Lower leg skin (tissue), 3 donors: Measurements from ENCODE around the gene CNTN4.

Experiments
- POLR2A ChIP-seq, 2 donors: fragments of 450-650 bp; IDR thresholded peaks; one replicate each; pipeline ENCODE4 v1.6.1; 2016 to 2017; ENCODE audit warnings: antibody characterized with exemption in 2 of 2, mild to moderate bottlenecking in 1 of 2, moderate library complexity in 1 of 2
- TF ChIP-seq, protein P1 (sequence below), 3 donors: fragments of 450-650 bp; IDR thresholded peaks; one replicate each; pipeline ENCODE4 v1.5.1; 2016; ENCODE audit warnings: antibody characterized with exemption in 3 of 3, mild to moderate bottlenecking in 3 of 3, moderate library complexity in 2 of 3

DNA sequence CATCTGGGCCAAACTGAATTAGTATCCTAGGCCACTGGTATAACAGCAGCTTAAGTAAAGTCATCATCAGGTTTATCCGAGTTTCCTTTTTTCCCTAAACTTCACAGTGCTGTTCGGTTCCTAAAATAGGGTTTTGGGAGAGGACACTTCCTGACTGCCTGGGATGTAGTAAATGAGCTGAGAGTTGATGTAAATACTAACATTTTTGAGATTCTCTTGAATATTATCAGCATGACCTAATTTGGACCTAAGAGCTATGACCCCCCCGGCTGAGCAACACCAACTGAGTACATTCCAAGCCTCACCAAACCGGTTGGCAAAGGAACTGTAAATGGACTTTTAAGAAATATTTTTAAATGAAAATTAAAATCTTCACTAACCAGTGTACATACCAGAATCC is 932.7 kb downstream of the CNTN4 start:
- TF ChIP-seq, protein P1, sequence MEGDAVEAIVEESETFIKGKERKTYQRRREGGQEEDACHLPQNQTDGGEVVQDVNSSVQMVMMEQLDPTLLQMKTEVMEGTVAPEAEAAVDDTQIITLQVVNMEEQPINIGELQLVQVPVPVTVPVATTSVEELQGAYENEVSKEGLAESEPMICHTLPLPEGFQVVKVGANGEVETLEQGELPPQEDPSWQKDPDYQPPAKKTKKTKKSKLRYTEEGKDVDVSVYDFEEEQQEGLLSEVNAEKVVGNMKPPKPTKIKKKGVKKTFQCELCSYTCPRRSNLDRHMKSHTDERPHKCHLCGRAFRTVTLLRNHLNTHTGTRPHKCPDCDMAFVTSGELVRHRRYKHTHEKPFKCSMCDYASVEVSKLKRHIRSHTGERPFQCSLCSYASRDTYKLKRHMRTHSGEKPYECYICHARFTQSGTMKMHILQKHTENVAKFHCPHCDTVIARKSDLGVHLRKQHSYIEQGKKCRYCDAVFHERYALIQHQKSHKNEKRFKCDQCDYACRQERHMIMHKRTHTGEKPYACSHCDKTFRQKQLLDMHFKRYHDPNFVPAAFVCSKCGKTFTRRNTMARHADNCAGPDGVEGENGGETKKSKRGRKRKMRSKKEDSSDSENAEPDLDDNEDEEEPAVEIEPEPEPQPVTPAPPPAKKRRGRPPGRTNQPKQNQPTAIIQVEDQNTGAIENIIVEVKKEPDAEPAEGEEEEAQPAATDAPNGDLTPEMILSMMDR (IDR thresholded peaks at IDR 0.05), result no peak
- TF ChIP-seq POLR2A (IDR thresholded peaks at IDR 0.05), result no peak
